ENCODE results near the gene TICAM2.

GRCh38 chr5:115634343-115635132 lies 32.3 kb upstream of the TICAM2 start:
- TF ChIP-seq CTCF (IDR thresholded peaks at IDR 0.05; ENCODE audit: low read depth, low read length) (peak; percentile 70), EZH2phosphoT487 (IDR thresholded peaks at IDR 0.05; ENCODE audit: low read depth) (no peak)
